GM19043 (cell line): ENCODE measurements around the gene KHDC4.

Experiments used
- ATAC-seq: cut with Tn5 transposase; IDR thresholded peaks from one replicate; pipeline ENCODE4 v1.9.1; 2021; ENCODE audit warnings: low read depth; ENCODE audit not compliant: unreplicated experiment

Gene KHDC4

DNA sequence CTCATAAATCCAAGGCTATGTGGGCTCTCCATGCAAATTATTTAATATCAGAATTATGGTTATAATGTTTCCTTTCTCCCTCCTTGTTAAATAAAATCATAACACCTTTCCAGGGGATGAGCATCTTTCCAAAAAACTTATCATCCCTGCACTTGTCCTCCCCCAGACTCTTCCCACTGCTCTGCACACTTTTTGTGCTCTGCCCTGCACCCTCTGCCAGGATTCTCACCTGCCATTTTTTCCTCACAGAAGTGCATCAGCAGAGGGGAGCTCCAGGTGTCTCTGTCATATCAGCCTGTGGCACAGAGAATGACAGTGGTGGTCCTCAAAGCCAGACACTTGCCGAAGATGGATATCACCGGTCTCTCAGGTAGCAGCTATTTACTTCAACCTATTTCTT is 54.0 kb downstream of the KHDC4 start:
- no peak for ATAC-seq

DNA sequence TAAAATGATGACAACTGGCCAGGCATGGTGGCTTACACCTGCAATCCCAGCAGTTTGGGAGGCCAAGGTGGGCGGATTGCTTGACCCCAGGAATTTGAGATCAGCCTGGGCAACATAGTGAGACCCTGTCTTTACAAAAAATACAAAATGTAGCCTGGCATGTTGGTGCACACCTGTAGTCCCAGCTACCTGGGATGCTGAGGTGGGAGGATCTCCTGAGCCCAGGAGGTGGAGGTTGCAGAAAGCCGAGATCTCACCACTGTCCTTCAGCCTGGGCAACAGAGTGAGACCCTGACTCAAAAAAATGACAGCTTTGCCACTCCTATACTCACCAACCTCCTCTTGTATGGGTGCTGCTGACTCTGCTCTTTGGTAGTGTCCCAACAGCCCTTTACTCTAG is 56.3 kb downstream of the KHDC4 start:
- no peak for ATAC-seq

DNA sequence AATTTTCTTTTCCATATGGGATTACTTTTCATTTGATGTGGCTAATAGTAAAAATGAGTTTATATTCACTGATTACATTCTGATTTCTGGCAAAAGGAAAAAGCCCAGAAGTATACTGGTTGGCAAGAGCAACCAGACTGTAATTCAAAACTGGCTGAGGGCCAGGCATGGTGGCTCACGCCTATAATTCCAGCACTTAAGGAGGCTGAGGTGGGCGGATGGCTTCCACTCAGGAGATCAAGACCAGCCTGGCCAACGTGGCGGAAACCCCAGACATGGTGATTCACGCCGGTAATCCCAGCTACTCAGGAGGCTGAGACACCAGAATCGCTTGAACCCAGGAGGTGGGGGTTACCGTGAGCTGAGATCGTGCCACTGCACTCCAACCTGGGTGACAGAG is 60.4 kb downstream of the KHDC4 start:
- no peak for ATAC-seq

DNA sequence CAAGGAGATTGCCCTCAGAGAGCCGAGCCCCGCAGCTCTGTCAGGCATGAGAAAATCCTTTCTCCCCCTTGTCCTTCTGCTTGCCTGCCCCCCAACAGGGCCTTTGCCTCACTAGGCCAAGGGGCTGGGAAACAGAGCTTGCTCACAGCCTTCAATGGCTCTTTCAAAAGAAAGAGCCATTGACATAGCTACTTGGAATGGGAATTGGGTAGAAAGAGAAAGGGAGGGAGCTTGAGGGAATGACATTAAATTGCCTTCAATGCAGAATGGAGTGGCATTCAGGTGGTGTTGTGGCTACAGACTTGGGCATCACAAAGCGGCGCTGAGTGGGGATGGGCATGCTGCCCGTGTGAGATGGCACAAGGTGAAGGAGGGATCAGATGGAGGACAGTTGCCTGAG is 61.7 kb downstream of the KHDC4 start:
- ATAC-seq: no peak

DNA sequence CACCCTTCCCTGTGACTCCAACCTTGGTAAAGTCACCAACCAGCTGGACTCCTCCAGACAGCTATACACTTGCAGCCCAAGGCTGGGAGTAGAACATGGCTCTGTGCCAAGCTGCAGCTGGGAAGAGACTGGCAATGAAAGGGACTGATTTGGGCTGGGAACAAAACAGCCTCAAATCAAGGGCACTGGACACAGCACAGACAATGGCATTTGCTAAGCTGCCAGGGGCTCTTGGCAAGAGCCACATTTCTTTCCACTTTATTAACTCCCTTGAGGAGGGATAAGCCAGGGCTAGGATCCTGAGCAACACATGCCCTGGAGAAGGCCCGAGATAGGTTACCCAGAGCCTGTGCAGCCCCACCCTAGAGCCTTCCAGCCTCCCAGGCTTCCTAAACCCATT is 62.8 kb downstream of the KHDC4 start:
- no peak for ATAC-seq

DNA sequence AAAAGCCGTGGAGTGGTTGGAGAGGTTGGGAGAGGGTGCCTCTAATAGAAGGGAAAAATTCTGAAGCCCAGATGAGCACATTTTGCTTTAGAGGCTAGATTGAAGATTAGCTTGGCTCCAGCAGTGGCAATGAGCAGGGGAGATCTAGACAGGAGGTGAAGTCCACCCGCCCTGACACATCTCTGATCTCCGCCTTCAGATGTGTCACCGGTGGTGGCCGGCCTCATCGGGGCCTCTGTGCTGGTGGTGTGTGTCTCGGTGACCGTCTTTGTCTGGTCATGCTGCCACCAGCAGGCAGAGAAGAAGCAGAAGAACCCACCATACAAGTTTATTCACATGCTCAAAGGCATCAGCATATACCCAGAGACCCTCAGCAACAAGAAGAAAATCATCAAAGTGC is 66.4 kb downstream of the KHDC4 start:
- ATAC-seq: no peak

DNA sequence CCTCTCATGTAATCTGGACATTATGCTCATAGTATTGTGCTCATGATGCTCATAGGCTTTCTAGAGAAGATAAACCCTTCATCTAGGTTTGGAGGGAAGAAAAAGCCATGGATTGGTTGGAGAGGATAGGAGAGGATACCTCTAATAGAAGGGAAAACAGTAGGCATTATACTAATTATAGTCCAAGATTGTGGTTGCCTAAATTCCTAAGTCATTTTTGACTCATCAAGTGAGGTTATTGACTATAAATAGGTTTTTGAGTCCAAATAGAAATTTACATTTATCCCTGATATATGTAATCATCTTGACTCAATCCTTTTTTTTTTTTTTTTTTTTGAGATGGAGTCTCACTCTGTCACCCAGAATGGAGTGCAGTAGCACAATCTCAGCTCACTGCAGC is 69.8 kb downstream of the KHDC4 start:
- no peak for ATAC-seq
